Measurements from ENCODE around the gene DEDD.
A peak's percentile ranks its signal among the peaks of the same experiment; 100 is the strongest.

Gene DEDD, protein sequence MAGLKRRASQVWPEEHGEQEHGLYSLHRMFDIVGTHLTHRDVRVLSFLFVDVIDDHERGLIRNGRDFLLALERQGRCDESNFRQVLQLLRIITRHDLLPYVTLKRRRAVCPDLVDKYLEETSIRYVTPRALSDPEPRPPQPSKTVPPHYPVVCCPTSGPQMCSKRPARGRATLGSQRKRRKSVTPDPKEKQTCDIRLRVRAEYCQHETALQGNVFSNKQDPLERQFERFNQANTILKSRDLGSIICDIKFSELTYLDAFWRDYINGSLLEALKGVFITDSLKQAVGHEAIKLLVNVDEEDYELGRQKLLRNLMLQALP

DNA sequence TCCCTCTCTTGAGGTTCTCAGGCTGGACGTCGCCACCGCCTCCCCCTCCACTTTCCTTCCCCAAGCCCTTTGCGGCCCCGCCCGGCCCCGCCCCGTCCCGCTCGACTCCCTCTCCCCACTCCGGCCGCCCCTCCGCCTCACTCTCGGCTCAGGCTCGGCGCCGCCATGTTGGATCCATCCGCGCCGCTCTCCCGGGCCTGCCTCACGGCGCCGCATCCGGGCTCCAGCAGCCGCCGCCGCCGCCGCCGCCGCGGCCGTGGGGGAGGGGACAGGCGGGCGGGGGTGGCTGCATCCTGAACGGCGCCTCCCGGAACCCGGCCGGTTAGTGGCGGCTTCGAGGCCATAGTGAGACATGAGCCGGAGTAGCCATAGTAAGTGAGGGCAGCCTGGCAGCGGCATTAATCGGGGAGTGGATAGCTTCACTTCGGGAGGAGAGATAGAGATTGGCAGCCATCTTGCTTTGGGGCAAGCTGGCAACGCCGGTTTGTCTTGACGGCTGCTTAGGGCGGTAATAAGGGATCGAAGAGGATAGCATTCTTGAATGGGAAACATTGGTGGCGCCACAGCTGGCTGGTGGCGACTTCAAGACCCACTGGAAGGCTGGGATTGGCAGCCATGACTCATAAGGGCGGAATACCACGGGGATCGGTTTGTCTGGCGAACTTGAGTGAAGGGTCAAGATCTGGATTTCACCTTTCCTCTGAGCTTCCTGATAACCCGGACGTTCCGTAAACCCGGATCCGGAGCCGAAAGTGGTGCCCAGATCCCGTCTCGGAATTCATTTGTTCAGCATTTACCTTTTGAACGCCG, at the start of gene DEDD:
Gene DEDD (minus strand): TSS at position 258 of the 810 bp plus-strand sequence. CDS start 8,205 bp downstream, outside the sequence.
- peak; percentile 95 for DNase-seq (ENCODE audit: low read depth)

- DNase-seq (ENCODE audit: low read depth): peak; percentile 47
Measured at GRCh38 chr1:161182214-161182613, 49.7 kb upstream of the DEDD start.

- no peak for DNase-seq (ENCODE audit: low read depth)
Measured at GRCh38 chr1:161180639-161181038, 48.2 kb upstream of the DEDD start.

- DNase-seq (ENCODE audit: low read depth): no peak
Measured at GRCh38 chr1:161179698-161180097, 47.2 kb upstream of the DEDD start.

DNA sequence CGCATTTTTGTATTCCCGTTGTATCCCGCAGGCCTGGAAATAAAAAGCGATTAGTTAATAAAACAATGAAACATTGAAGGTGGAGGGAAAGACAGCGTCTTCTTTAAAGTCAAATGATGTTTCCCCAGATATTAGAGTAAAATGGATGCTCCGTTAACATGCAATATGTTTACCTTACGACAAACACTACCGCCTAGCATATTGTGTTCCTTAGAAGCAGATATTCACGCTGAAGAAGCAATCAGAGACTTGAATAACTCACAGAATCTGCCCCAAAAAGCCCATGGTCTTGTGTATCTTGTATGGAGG, 45.4 kb upstream of the DEDD start:
- DNase-seq (ENCODE audit: low read depth): no peak

- peak; percentile 54 for DNase-seq (ENCODE audit: low read depth)
Measured at GRCh38 chr1:161177112-161177935, 44.9 kb upstream of the DEDD start, which contains the start of gene B4GALT3. B4GALT3 (minus strand) TSS chr1:161177507; CDS start chr1:161176060, 1,447 bp downstream.

GRCh38 chr1:161176468-161177111, 44.1 kb upstream of the DEDD start:
- DNase-seq (ENCODE audit: low read depth): no peak

- DNase-seq (ENCODE audit: low read depth): no peak
Measured at GRCh38 chr1:161175771-161176453, 43.4 kb upstream of the DEDD start.

DNA sequence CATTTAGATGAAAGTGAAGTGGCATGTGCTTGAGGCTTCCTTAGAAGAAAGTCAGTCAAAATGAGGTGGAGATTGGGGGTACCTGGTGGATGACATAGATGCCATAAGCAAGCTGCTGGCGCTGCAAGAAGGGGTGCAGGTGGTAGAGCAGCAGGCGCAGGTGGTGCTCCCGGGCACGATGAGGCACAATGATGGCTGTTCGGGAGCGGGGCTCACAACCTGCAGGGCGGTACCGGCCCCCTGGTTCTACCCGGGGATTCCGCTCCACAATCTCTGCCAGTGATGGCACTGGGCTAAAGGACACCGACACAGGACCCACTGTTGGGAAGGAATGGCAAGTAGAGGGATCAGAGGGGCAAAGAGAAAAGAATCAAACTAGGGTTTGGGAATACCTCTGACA, 42.4 kb upstream of the DEDD start:
- DNase-seq (ENCODE audit: low read depth): no peak

DNA sequence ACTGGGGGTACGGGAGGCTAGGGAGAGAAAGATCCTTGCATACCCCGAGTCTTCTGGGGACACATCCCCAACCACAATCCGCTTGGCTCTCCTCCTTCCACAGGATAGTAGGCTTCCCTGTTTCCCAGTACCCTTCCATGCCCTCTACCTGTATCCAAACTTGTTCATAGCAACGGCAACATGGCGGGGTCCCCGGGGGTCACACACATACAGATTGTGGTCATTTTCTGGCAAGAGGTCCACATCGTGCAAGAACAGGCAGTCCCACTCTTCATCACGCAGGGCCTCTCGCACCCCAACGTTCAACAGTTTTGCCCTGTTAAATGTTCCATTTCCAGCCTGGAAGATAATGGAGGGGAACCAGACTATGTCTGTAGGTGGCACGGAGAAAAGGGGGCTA, 41.2 kb upstream of the DEDD start:
- no peak for DNase-seq (ENCODE audit: low read depth)

DNA sequence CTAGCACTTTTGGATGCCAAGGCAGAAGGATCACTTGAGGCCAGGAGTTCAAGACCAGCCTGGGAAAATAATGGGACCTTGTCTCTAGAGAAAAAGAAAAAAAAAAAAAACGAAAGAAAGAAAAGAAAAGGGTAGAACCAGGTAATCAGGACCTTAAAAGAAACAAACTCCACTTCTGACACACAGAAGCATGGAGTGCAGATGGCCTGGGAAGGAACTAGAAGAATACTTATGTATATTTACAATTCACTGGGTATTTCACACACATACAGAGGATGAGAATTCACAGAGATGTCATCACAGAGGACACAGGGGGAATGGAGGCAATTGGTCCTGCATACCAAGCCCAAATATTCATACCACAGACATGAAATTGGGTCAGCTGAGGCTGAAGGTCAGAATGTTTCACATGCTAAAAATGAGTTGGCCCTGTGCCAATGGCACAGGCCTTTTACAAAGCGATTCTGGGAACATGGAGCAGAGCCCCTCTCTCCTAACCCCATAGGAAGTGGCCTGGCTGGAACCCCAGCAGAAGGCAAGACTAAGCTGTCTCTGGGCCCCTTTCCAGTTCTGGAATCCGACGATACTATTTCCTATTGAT, 40.4 kb upstream of the DEDD start:
- peak; percentile 89 for DNase-seq (ENCODE audit: low read depth)

DNA sequence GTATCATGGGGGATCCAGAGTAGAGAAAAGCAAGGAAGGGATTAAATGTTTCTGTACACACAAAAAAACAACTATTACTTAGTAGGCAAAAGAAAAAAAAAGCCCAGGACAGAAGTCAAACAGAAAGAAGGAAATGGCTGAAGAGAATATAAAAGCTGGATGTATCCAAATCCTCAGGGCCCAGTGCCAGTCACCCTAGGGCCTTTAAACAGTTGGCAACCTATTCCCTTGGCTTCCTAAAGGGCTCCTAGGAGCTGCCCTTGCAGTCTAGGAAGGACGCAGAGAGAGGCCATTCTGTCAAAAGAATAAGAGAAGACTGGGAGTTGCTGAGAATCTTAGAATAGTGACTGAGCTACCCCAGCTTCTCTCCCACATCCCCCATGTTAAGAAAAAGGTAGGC, 39.9 kb upstream of the DEDD start:
- no peak for DNase-seq (ENCODE audit: low read depth)

GRCh38 chr1:161171696-161172095, 39.2 kb upstream of the DEDD start:
- DNase-seq (ENCODE audit: low read depth): no peak

GRCh38 chr1:161171191-161171590, 38.7 kb upstream of the DEDD start:
- no peak for DNase-seq (ENCODE audit: low read depth)

DNA sequence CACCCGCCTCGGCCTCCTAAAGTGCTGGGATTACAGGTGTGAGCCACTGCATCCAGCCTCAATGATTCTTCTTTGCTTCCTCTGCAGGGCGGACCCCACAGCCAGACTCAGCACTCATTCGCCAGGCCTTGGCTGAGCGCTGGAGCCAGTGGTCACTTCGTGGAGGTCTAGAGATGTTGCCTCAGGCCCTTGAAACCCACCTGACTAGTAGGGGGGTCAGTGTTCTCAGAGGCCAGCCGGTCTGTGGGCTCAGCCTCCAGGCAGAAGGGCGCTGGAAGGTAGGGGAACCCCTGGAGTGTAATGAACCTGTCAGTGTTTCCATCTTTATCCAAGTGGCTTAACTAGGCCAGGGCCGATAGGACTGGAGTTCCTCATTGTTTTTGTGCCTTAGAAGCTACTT, 36.4 kb upstream of the DEDD start:
- no peak for DNase-seq (ENCODE audit: low read depth)

GRCh38 chr1:161166669-161167548, 34.4 kb upstream of the DEDD start:
- DNase-seq (ENCODE audit: low read depth): no peak

DNA sequence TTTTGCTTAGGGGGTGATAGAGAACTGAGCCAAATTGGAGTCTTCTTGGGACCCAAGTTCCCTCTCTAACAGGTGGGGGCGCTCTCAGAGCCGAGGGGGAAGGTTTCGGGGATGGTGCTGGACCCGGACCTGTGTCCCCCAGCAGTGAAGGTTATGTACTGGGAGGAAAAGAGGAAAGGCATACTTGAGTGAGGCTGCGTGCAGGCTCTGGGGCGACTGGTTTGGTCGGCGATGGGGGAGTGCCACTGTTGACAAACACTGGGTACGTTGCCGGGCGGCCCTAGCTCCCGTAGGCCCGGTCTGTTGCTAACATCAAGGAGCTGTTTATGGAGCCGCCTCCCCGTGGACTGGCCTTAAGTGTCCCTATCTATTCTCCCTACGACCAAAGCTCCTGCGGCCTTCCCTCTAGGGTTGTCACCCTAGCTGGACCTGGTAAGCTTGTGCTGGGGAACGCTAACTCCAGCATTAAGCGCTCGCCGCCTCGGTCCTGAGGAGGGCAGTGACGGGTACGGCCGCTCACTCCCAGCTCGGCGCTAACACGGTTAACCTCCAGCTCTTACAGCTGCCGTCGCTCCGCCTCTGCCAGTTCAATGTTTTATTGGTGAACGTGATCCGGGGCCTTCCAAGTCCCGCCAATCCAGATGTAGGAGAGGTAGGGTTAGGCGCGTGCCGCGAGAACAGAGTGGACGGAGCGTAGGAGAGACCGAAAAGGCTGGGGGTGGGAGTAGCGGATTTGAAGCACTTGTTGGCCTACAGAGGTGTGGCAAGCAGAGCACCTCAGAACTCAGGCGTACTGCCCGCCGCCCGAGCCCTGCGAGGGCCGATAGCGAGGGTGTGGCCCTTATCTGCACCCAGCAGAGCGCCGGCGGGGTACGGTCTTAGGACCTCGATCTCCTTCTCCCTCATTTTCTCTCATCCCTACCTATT, 33.5 kb upstream of the DEDD start, which contains the start of gene PPOX:
Gene PPOX (plus strand): TSS at position 685 of the 927 bp plus-strand sequence. CDS start 422 bp downstream, outside the sequence.
- DNase-seq (ENCODE audit: low read depth): peak; percentile 98

- no peak for DNase-seq (ENCODE audit: low read depth)
Measured at GRCh38 chr1:161164901-161165610, 32.6 kb upstream of the DEDD start.

All from amniotic epithelial cell (primary cell).